Smooth muscle cell (in vitro differentiated cells): ENCODE data around the gene GARNL3. TPM values are rescaled to one million over a fixed set of nuclear protein-coding genes. Genes with fewer than 3 reads are reported as not detected.

Experiments
- DNase-seq: peaks from one replicate; lab custom pipeline; 2025; ENCODE audit not compliant: unreplicated experiment; lab: John Stamatoyannopoulos, UW
- H2AFZ ChIP-seq: fragments of 200-600 bp; sonication (generic); 2 replicates; pipeline ENCODE4 v1.6.0; 2016; ENCODE audit warnings: antibody characterized with exemption, low read depth, mild to moderate bottlenecking
- H3F3A ChIP-seq: fragments of 200-600 bp; sonication (generic); 2 replicates; pipeline ENCODE4 v1.6.0; 2017; ENCODE audit warnings: antibody characterized with exemption, low read depth
- H3K27ac ChIP-seq: fragments of 200-600 bp; sonication (generic); 2 replicates; pipeline ENCODE4 v1.5.1; 2016; ENCODE audit warnings: low read depth, mild to moderate bottlenecking
- H3K27me3 ChIP-seq: fragments of 200-600 bp; sonication (generic); 2 replicates; pipeline ENCODE4 v1.6.1; 2016; ENCODE audit warnings: low read depth, mild to moderate bottlenecking
- H3K36me3 ChIP-seq: fragments of 200-600 bp; sonication (generic); 2 replicates; pipeline ENCODE4 v1.5.1; 2016; ENCODE audit warnings: low read depth
- H3K4me1 ChIP-seq: fragments of 200-600 bp; sonication (generic); 2 replicates; pipeline ENCODE4 v1.5.1; 2016; ENCODE audit warnings: low read depth
- H3K4me2 ChIP-seq: fragments of 200-600 bp; sonication (generic); 2 replicates; pipeline ENCODE4 v1.6.0; 2016; ENCODE audit warnings: mild to moderate bottlenecking
- H3K4me3 ChIP-seq: fragments of 200-600 bp; sonication (generic); 2 replicates; pipeline ENCODE4 v1.5.1; 2016; ENCODE audit warnings: mild to moderate bottlenecking
- H3K79me2 ChIP-seq: fragments of 200-600 bp; sonication (generic); 2 replicates; pipeline ENCODE4 v1.6.0; 2016; ENCODE audit warnings: low read depth, mild to moderate bottlenecking
- H3K9ac ChIP-seq: fragments of 200-600 bp; sonication (generic); 2 replicates; pipeline ENCODE4 v1.6.0; 2016; ENCODE audit warnings: low read depth
- H3K9me3 ChIP-seq: fragments of 200-600 bp; sonication (generic); replicated peaks from 2 replicates; pipeline ENCODE4 v1.5.1; 2016; ENCODE audit warnings: low read depth
- H4K20me1 ChIP-seq: fragments of 200-600 bp; sonication (generic); 2 replicates; pipeline ENCODE4 v1.6.0; 2016; ENCODE audit warnings: low read depth
- CTCF ChIP-seq: fragments of 200-600 bp; sonication (generic); IDR thresholded peaks from 2 replicates; pipeline ENCODE4 v1.5.1; 2017; ENCODE audit warnings: borderline replicate concordance, mild to moderate bottlenecking, antibody characterized with exemption; ENCODE audit not compliant: insufficient read depth, poor library complexity, severe bottlenecking
- WGBS: methylation state at CpG from one replicate; pipeline ENCODE4 v1.1.7; 2016; ENCODE audit warnings: low lambda C conversion rate; 5-methylcytosine and 5-hydroxymethylcytosine counted together
- polyA plus RNA-seq: library from polyadenylated mRNA; unstranded; fragments of >200 nt; fragmentation: Nextera tagmentation; extraction: Ambion mirVana; gene quantifications from 2 replicates; pipeline ENCODE4 v1.2.1, GENCODE V29; 2016
- total RNA-seq: library from RNA; depleted of rRNA; stranded (reverse); fragments of >200 nt; gene quantifications from 2 replicates; pipeline ENCODE4 v1.2.3, GENCODE V29; 2014

GARNL3 gene
- total and polyA plus RNA-seq, 2 experiments from 2014 or later = 4.7 to 18.5 TPM

- H3K27ac ChIP-seq = no peak overlapping the region
These were observed 21.4 kb downstream of the GARNL3 start for GRCh38 chr9:127285965-127286364.

GRCh38 chr9:127290561-127291065, 26.0 kb downstream of the GARNL3 start:
- no peak overlapping the region for H2AFZ ChIP-seq
- no peaks in the 10 kb centered on the region for H4K20me1 ChIP-seq
- WGBS = 88% methylated on average over 3 of the region's 3 CpGs
- no peaks in the 10 kb centered on the region for H3K79me2 ChIP-seq
- no peak for TF ChIP-seq CTCF
- no peak overlapping the region for H3K9ac ChIP-seq
- no peak overlapping the region for H3K27ac ChIP-seq
- no peak for DNase-seq
- H3K9me3 ChIP-seq = no peaks in the 10 kb centered on the region
- no peak overlapping the region for H3K4me3 ChIP-seq
- H3F3A ChIP-seq = no peaks in the 10 kb centered on the region
- no peaks in the 10 kb centered on the region for H3K36me3 ChIP-seq
- H3K27me3 ChIP-seq = no peaks in the 10 kb centered on the region
- no peak overlapping the region for H3K4me2 ChIP-seq
- H3K4me1 ChIP-seq = no peaks in the 10 kb centered on the region

More at GRCh38 chr9:127285965-127286364, 21.4 kb downstream of the GARNL3 start:
- TF ChIP-seq CTCF = no peak
- H3K9me3 ChIP-seq = no peaks in the 10 kb centered on the region
- no peaks in the 10 kb centered on the region for H3F3A ChIP-seq
- H3K79me2 ChIP-seq = peaks cover 2% of the 10 kb centered on the region
- H3K9ac ChIP-seq = no peak overlapping the region
- H3K4me1 ChIP-seq = no peaks in the 10 kb centered on the region
- no peak overlapping the region for H2AFZ ChIP-seq
- H3K27me3 ChIP-seq = no peaks in the 10 kb centered on the region
- no peaks in the 10 kb centered on the region for H4K20me1 ChIP-seq
- no peak overlapping the region for H3K4me3 ChIP-seq
- no peak for DNase-seq
- no peaks in the 10 kb centered on the region for H3K36me3 ChIP-seq
- H3K4me2 ChIP-seq = no peak overlapping the region

- no peaks in the 10 kb centered on the region for H3K27me3 ChIP-seq
- H2AFZ ChIP-seq = no peak overlapping the region
- H3K79me2 ChIP-seq = no peaks in the 10 kb centered on the region
- no peak overlapping the region for H3K27ac ChIP-seq
- H3K4me1 ChIP-seq = no peaks in the 10 kb centered on the region
- no peak overlapping the region for H3K4me3 ChIP-seq
- no peak for TF ChIP-seq CTCF
- 96% methylated on average over 4 of the region's 4 CpGs for WGBS
- H3F3A ChIP-seq = no peaks in the 10 kb centered on the region
- H4K20me1 ChIP-seq = no peaks in the 10 kb centered on the region
- H3K4me2 ChIP-seq = no peak overlapping the region
- no peaks in the 10 kb centered on the region for H3K9me3 ChIP-seq
- no peaks in the 10 kb centered on the region for H3K36me3 ChIP-seq
- H3K9ac ChIP-seq = no peak overlapping the region
- no peak for DNase-seq
These were observed 26.7 kb downstream of the GARNL3 start for GRCh38 chr9:127291246-127291778.

GRCh38 chr9:127292415-127292814, 27.8 kb downstream of the GARNL3 start:
- 99% methylated on average over 4 of the region's 4 CpGs for WGBS
- Histone ChIP-seq H4K20me1 (no peaks in the 10 kb centered on the region), H3K36me3 (no peaks in the 10 kb centered on the region), H3K9ac (no peak overlapping the region), H3K27me3 (no peaks in the 10 kb centered on the region), H3F3A (no peaks in the 10 kb centered on the region), H2AFZ (no peak overlapping the region), H3K4me2 (no peak overlapping the region), H3K79me2 (no peaks in the 10 kb centered on the region), H3K4me1 (no peaks in the 10 kb centered on the region), H3K9me3 (no peaks in the 10 kb centered on the region), H3K27ac (no peak overlapping the region), H3K4me3 (no peak overlapping the region)
- no peak for DNase-seq
- no peak for TF ChIP-seq CTCF
